ENCODE results near the gene HDAC4. TPM values are rescaled to one million over a fixed set of nuclear protein-coding genes. Genes with fewer than 3 reads are reported as not detected.

Gene HDAC4
- total RNA-seq, 2 experiments from 2014 or later: 22.6 to 24.5 TPM

GRCh38 chr2:239064253-239064652 lies 336.6 kb downstream of the HDAC4 start:
- POLR2A ChIA-PET: no interaction called here
- no peaks in the 10 kb centered on the region for H3K9me3 Mint-ChIP-seq
- H3K36me3 Mint-ChIP-seq (ENCODE audit: low read depth): peaks cover 8% of the 10 kb centered on the region
- DNase-seq (no peak), ATAC-seq (no peak)
- TF ChIP-seq, protein P1, sequence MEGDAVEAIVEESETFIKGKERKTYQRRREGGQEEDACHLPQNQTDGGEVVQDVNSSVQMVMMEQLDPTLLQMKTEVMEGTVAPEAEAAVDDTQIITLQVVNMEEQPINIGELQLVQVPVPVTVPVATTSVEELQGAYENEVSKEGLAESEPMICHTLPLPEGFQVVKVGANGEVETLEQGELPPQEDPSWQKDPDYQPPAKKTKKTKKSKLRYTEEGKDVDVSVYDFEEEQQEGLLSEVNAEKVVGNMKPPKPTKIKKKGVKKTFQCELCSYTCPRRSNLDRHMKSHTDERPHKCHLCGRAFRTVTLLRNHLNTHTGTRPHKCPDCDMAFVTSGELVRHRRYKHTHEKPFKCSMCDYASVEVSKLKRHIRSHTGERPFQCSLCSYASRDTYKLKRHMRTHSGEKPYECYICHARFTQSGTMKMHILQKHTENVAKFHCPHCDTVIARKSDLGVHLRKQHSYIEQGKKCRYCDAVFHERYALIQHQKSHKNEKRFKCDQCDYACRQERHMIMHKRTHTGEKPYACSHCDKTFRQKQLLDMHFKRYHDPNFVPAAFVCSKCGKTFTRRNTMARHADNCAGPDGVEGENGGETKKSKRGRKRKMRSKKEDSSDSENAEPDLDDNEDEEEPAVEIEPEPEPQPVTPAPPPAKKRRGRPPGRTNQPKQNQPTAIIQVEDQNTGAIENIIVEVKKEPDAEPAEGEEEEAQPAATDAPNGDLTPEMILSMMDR (IDR thresholded peaks at IDR 0.05): no peak
- no peak overlapping the region for H3K4me3 Mint-ChIP-seq
- H3K27ac Mint-ChIP-seq: no peak overlapping the region
- intact Hi-C loops (cut with micrococcal nuclease): no loop called here
- no peaks in the 10 kb centered on the region for H3K4me1 Mint-ChIP-seq (ENCODE audit: low read depth)
- no peaks in the 10 kb centered on the region for H3K27me3 Mint-ChIP-seq
- CTCF ChIA-PET: no interaction called here

- Mint-ChIP-seq H3K4me3 (no peak overlapping the region), H3K4me1 (ENCODE audit: low read depth) (no peaks in the 10 kb centered on the region), H3K27me3 (no peaks in the 10 kb centered on the region), H3K36me3 (ENCODE audit: low read depth) (peaks cover 8% of the 10 kb centered on the region), H3K9me3 (no peaks in the 10 kb centered on the region), H3K27ac (no peak overlapping the region)
- TF ChIP-seq, protein P1 (IDR thresholded peaks at IDR 0.05): no peak
- ChIA-PET POLR2A (no interaction called here), CTCF (no interaction called here)
- intact Hi-C loops (cut with micrococcal nuclease): no loop called here
- DNase-seq (no peak), ATAC-seq (no peak)
Measured at GRCh38 chr2:239062743-239063142, 338.1 kb downstream of the HDAC4 start.

- no peaks in the 10 kb centered on the region for H3K4me1 Mint-ChIP-seq (ENCODE audit: low read depth)
Measured at GRCh38 chr2:239061824-239062570, 338.8 kb downstream of the HDAC4 start.

DNA sequence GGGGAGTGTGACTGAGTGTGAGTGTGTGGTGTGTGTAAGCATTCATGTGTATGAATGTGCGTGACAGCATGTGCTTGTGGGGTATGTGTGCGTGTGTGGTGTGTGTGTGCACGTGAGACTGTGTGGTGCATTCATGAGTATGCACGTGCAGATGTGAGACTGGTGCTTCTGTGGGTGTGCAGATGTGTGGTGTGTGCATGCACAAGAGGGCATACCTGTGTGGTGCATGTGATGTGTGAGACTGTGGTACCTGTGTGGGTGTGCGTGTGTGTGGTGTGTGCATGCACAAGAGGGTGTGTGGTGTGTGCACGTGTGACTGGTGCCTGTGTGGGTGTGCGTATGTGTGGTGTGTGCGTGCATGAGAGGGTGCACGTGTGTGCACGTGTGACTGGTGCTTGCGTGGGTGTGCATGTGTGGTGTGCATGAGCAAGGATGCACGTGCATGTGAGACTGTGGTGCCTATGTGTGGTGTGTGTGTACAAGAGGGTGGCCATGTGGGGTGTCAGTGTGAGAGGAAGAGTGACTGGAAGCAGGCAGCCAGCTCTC lies 339.6 kb downstream of the HDAC4 start:
- no peak overlapping the region for H3K27ac Mint-ChIP-seq
- TF ChIP-seq, protein P1 (IDR thresholded peaks at IDR 0.05): no peak
- H3K36me3 Mint-ChIP-seq (ENCODE audit: low read depth): peaks cover 8% of the 10 kb centered on the region
- POLR2A ChIA-PET: no interaction called here
- no peak overlapping the region for H3K4me3 Mint-ChIP-seq
- DNase-seq (no peak), ATAC-seq (no peak)
- no peaks in the 10 kb centered on the region for H3K9me3 Mint-ChIP-seq
- H3K4me1 Mint-ChIP-seq (ENCODE audit: low read depth): no peaks in the 10 kb centered on the region
- CTCF ChIA-PET: no interaction called here
- intact Hi-C loops (cut with micrococcal nuclease): no loop called here
- H3K27me3 Mint-ChIP-seq: no peaks in the 10 kb centered on the region

More at GRCh38 chr2:239061824-239062570, 338.8 kb downstream of the HDAC4 start:
- Mint-ChIP-seq H3K27ac (no peak overlapping the region), H3K4me3 (no peak overlapping the region), H3K36me3 (ENCODE audit: low read depth) (peaks cover 8% of the 10 kb centered on the region), H3K27me3 (no peaks in the 10 kb centered on the region), H3K9me3 (no peaks in the 10 kb centered on the region)
- CTCF ChIA-PET: no interaction called here
- POLR2A ChIA-PET: no interaction called here
- no peak for DNase-seq
- no peak for ATAC-seq
- intact Hi-C loops (cut with micrococcal nuclease): no loop called here
- TF ChIP-seq, protein P1 (IDR thresholded peaks at IDR 0.05): no peak

DNA sequence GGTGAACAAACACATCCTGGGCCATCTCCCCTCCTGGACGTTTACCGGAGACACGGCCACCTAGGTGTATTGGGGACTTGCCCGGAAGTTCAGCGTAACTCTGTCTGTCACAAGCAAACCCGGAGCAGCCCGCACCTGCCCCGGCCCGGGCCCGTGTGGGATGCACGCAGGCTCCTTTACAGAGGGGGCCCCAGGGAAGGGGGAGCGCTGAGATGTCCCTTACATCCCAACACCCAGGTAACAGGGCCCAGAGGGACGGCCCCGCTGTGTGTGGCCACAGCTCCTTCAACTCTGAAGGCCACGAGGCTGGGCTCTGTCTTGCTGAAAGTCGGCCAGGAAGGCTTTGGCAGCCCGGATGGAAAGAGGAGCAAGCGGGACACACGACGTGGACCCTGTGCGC lies 340.1 kb downstream of the HDAC4 start:
- Mint-ChIP-seq H3K36me3 (ENCODE audit: low read depth) (peaks cover 9% of the 10 kb centered on the region), H3K27me3 (no peaks in the 10 kb centered on the region), H3K4me1 (ENCODE audit: low read depth) (no peaks in the 10 kb centered on the region), H3K4me3 (no peak overlapping the region), H3K9me3 (no peaks in the 10 kb centered on the region), H3K27ac (no peak overlapping the region)
- ATAC-seq (no peak), DNase-seq (no peak)
- POLR2A ChIA-PET: no interaction called here
- intact Hi-C loops (cut with micrococcal nuclease): no loop called here
- TF ChIP-seq, protein P1 (IDR thresholded peaks at IDR 0.05): no peak
- CTCF ChIA-PET: no interaction called here

All from activated CD8-positive, alpha-beta T cell treated with anti-CD3 and anti-CD28 coated beads for 36 hours (primary cell).